Esophagus muscularis mucosa (tissue), 4 donors: ENCODE measurements around the gene GPR32.

ENCODE experiments used
- CTCF ChIP-seq, 3 experiments: fragments of 200-600 bp in 2 of 3; fragments of 450-650 bp in 1 of 3; sonication (generic) in 2 of 3; IDR thresholded peaks; one replicate each; pipeline ENCODE4 v1.5.1; 2017 to 2019; ENCODE audit warnings: antibody characterized with exemption in 3 of 3, mild to moderate bottlenecking in 2 of 3, moderate library complexity in 1 of 3
- EP300 ChIP-seq: sonication (generic); formaldehyde crosslinking; IDR thresholded peaks from one replicate; pipeline ENCODE4 v1.6.1; 2017; ENCODE audit warnings: antibody characterized with exemption
- POLR2A ChIP-seq: fragments of 450-650 bp; IDR thresholded peaks from one replicate; pipeline ENCODE4 v1.6.1; 2017; ENCODE audit warnings: antibody characterized with exemption, moderate library complexity, mild to moderate bottlenecking, low read depth
- POLR2AphosphoS5 ChIP-seq, 2 donors: sonication (generic); formaldehyde crosslinking; IDR thresholded peaks; one replicate each; pipeline ENCODE4 v1.6.1; 2017; ENCODE audit warnings: antibody characterized with exemption in 2 of 2

GRCh38 chr19:50725911-50726230 is 44.4 kb upstream of the GPR32 start:
- TF ChIP-seq EP300, result no peak
- no peak for TF ChIP-seq POLR2A
- TF ChIP-seq CTCF (IDR thresholded peaks at IDR 0.05), result no peak
- no peak for TF ChIP-seq POLR2AphosphoS5 (IDR thresholded peaks at IDR 0.05)
